ENCODE results near the gene ID3. TPM values are rescaled to one million over a fixed set of nuclear protein-coding genes. Genes with fewer than 3 reads are reported as not detected.
A peak's percentile ranks its signal among the peaks of the same experiment; 100 is the strongest.

ID3 gene
- total RNA-seq, 1 donor from 2014 or later: 99.9 TPM

DNA sequence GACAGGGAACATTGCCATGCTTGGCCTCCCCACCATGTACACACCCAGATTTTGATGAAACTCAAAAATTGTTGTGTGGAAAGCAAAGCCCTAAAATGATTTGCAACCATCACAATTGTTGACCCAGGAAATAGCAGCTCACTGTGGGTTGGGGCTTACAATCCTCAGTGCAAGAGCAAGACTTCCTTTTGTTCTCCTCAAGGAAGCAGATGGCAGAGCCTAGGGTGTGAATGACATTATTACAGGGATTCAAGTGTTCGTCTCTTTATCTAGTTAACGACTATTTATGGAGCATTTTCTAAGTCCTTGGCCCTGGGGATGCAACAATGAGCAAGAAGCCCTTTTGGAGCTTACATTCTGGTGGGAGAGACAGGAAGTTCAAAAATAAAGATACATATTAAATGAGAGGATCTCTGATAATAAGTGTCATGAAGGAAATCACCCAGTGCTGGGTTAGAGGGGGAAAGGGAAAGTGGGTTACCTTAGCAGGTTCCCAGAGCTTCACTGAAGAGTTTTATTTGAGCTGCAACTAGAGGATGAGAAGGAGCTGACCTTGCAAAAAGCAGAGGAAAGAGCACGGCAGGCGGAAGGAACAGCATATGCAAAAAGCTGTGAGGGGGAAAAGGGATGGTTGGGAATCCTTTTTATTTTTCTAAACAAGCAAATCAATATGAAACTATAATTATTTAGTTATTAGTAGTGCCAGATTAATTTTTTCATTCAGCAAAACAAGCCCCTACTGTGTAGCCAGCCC, 38.5 kb upstream of the ID3 start:
- H3K36me3 ChIP-seq: no peaks in the 10 kb centered on the region
- peak overlapping the region; percentile 95 for H3K27ac Mint-ChIP-seq
- DNase-seq (ENCODE audit: low spot score): peak; percentile 50
- H3K27me3 Mint-ChIP-seq (ENCODE audit: insufficient read depth, low read depth): peaks cover 17% of the 10 kb centered on the region
- peaks cover 72% of the 10 kb centered on the region for H3K4me1 Mint-ChIP-seq
- no peak overlapping the region for H3K9ac ChIP-seq
- H3F3A ChIP-seq (ENCODE audit: low read depth): peaks cover 52% of the 10 kb centered on the region
- no peaks in the 10 kb centered on the region for H3K9me3 Mint-ChIP-seq
- TF ChIP-seq EZH2 (IDR thresholded peaks at IDR 0.05) (no peak), CTCF (IDR thresholded peaks at IDR 0.05) (no peak), EZH2phosphoT487 (IDR thresholded peaks at IDR 0.05) (no peak)
- no peaks in the 10 kb centered on the region for H3K79me2 ChIP-seq (ENCODE audit: low read depth)
- no peaks in the 10 kb centered on the region for H3K27me3 ChIP-seq
- H3K36me3 Mint-ChIP-seq: no peaks in the 10 kb centered on the region
- no peak overlapping the region for H3K4me3 ChIP-seq
- H3K4me3 Mint-ChIP-seq: peak overlapping the region; percentile 27
- peaks cover 52% of the 10 kb centered on the region for H3K4me1 ChIP-seq
- H4K20me1 ChIP-seq (ENCODE audit: low read depth): no peaks in the 10 kb centered on the region
- H2AFZ ChIP-seq (replicated peaks): no peak overlapping the region
- H3K27ac ChIP-seq: peak overlapping the region; percentile 92
- H3K4me2 ChIP-seq: peak overlapping the region; percentile 45
- H3K9me3 ChIP-seq (ENCODE audit: low read depth): no peaks in the 10 kb centered on the region

DNA sequence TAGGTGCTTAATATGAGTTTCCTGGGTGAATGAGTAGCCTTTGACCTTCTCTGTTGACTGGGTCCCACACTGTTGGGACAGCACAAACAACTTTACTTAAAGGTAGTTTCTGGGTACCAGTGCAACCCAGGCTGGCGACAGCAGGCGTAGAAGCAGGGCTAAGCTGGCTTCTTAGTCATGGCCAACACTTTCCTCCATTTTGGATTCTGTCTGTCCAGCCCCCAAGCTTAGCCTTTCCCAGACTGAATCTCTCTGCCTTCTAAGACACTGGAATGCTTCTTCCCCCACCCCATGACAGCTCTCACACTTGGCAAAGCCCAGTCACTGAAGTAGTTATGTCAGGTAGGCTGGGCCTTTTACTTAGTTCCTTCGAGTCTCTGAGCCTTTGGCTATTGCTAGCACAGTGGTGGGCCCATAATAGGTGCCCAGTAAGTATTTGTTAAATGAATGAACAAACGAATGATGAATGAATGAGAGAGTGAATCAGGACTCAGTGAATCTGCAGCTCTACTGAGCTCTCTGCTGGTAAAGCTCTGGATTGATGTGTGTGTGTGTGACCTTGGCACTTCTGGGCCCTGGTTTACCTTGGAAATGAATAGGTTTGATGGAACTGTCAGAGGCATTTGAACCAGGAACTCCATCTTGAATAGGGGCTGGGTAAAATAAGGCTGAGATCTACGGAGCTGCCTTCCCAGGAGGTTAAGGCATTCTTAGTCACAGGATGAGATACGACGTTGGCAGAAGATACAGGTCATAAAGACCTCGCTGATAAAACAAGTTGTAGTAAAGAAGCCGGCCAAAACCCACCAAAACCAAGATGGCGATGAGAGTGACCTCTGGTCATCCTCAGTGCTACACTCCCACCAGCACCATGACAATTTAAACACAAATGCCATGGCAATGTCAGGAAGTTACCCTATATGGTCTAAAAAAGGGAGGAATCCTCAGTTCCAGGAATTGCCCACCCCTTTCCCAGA, 37.4 kb upstream of the ID3 start:
- Mint-ChIP-seq H3K9me3 (no peaks in the 10 kb centered on the region), H3K36me3 (no peaks in the 10 kb centered on the region), H3K4me3 (no peak overlapping the region), H3K27ac (peak overlapping the region; percentile 80), H3K27me3 (ENCODE audit: insufficient read depth, low read depth) (peaks cover 20% of the 10 kb centered on the region), H3K4me1 (peaks cover 76% of the 10 kb centered on the region)
- H2AFZ ChIP-seq (replicated peaks): no peak overlapping the region
- no peak for DNase-seq (ENCODE audit: low spot score)
- no peaks in the 10 kb centered on the region for H3K79me2 ChIP-seq (ENCODE audit: low read depth)
- H4K20me1 ChIP-seq (ENCODE audit: low read depth): no peaks in the 10 kb centered on the region
- H3K4me1 ChIP-seq: peaks cover 60% of the 10 kb centered on the region
- no peak overlapping the region for H3K9ac ChIP-seq
- no peaks in the 10 kb centered on the region for H3K27me3 ChIP-seq
- peaks cover 61% of the 10 kb centered on the region for H3F3A ChIP-seq (ENCODE audit: low read depth)
- H3K4me2 ChIP-seq: no peak overlapping the region
- no peak for TF ChIP-seq CTCF (IDR thresholded peaks at IDR 0.05)
- no peak for TF ChIP-seq EZH2phosphoT487 (IDR thresholded peaks at IDR 0.05)
- no peak for TF ChIP-seq EZH2 (IDR thresholded peaks at IDR 0.05)
- H3K9me3 ChIP-seq (ENCODE audit: low read depth): no peaks in the 10 kb centered on the region
- no peaks in the 10 kb centered on the region for H3K36me3 ChIP-seq
- no peak overlapping the region for H3K4me3 ChIP-seq
- no peak overlapping the region for H3K27ac ChIP-seq

DNA sequence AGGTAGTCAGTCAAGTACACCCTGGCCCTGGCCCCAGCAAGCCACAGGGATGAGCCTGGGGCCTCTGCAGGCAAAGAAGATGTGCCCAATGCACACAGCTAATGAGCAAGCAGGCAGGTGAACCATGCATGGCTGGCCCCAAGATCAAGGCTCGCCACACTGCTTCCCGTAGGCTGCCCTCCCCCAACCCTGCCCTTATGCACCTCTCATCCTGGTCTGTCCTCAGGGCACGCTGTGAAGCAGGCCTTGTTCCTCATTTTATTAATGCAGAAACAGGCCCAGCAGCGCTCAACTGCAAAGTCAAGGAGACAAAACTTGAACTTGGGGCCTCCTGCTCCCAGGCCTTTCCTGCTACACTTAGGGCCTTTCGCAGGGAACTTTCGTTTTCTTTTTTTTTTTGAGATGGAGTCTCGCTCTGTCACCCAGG, 35.6 kb upstream of the ID3 start:
- Histone ChIP-seq H3K27me3 (no peaks in the 10 kb centered on the region), H2AFZ (replicated peaks) (no peak overlapping the region), H3K27ac (no peak overlapping the region), H3K4me1 (peaks cover 50% of the 10 kb centered on the region), H3K9ac (no peak overlapping the region), H4K20me1 (ENCODE audit: low read depth) (no peaks in the 10 kb centered on the region), H3K36me3 (no peaks in the 10 kb centered on the region), H3F3A (ENCODE audit: low read depth) (peaks cover 57% of the 10 kb centered on the region), H3K79me2 (ENCODE audit: low read depth) (no peaks in the 10 kb centered on the region), H3K4me2 (no peak overlapping the region), H3K4me3 (no peak overlapping the region), H3K9me3 (ENCODE audit: low read depth) (no peaks in the 10 kb centered on the region)
- peaks cover 16% of the 10 kb centered on the region for H3K27me3 Mint-ChIP-seq (ENCODE audit: insufficient read depth, low read depth)
- no peaks in the 10 kb centered on the region for H3K36me3 Mint-ChIP-seq
- TF ChIP-seq CTCF (IDR thresholded peaks at IDR 0.05) (no peak), EZH2phosphoT487 (IDR thresholded peaks at IDR 0.05) (no peak), EZH2 (IDR thresholded peaks at IDR 0.05) (no peak)
- H3K4me3 Mint-ChIP-seq: no peak overlapping the region
- H3K9me3 Mint-ChIP-seq: no peaks in the 10 kb centered on the region
- peak overlapping the region; percentile 85 for H3K27ac Mint-ChIP-seq
- H3K4me1 Mint-ChIP-seq: peaks cover 73% of the 10 kb centered on the region
- no peak for DNase-seq (ENCODE audit: low spot score)

All from neural progenitor cell (in vitro differentiated cells).